8988T (cell line): ENCODE results near the gene PRDM16.

Source experiments
- DNase-seq: peaks from one replicate; pipeline ENCODE4 v3.0.0; 2011

The PRDM16 gene

GRCh38 chr1:3405974-3406867 lies 337.2 kb downstream of the PRDM16 start:
- no peak for DNase-seq

- DNase-seq, result no peak
Observed at GRCh38 chr1:3407021-3407420, 338.0 kb downstream of the PRDM16 start.

GRCh38 chr1:3408751-3409266 lies 339.8 kb downstream of the PRDM16 start:
- no peak for DNase-seq

GRCh38 chr1:3409366-3410141 lies 340.6 kb downstream of the PRDM16 start:
- no peak for DNase-seq

- peak; percentile 98 for DNase-seq
Observed at GRCh38 chr1:3410142-3410925, 341.3 kb downstream of the PRDM16 start.

GRCh38 chr1:3411806-3412205 lies 342.8 kb downstream of the PRDM16 start:
- DNase-seq, result no peak

GRCh38 chr1:3412376-3412775 lies 343.4 kb downstream of the PRDM16 start:
- no peak for DNase-seq

GRCh38 chr1:3413975-3414710 lies 345.1 kb downstream of the PRDM16 start:
- no peak for DNase-seq

- DNase-seq, result no peak
Observed at GRCh38 chr1:3415260-3416090, 346.5 kb downstream of the PRDM16 start.

GRCh38 chr1:3417082-3417739 lies 348.2 kb downstream of the PRDM16 start:
- no peak for DNase-seq

GRCh38 chr1:3417934-3418333 lies 348.9 kb downstream of the PRDM16 start:
- no peak for DNase-seq

GRCh38 chr1:3418600-3418999 lies 349.6 kb downstream of the PRDM16 start:
- DNase-seq, result no peak

GRCh38 chr1:3419415-3420204 lies 350.6 kb downstream of the PRDM16 start:
- DNase-seq, result no peak

- no peak for DNase-seq
Observed at GRCh38 chr1:3420218-3420951, 351.4 kb downstream of the PRDM16 start.

- DNase-seq, result no peak
Observed at GRCh38 chr1:3422638-3423037, 353.6 kb downstream of the PRDM16 start.

GRCh38 chr1:3423245-3423829 lies 354.3 kb downstream of the PRDM16 start:
- no peak for DNase-seq

- DNase-seq, result no peak
Observed at GRCh38 chr1:3423896-3424611, 355.1 kb downstream of the PRDM16 start.
